Cardiac fibroblast (primary cell): Measurements from ENCODE around the gene ESCO1.
A peak's percentile ranks its signal among the peaks of the same experiment; 100 is the strongest.
"Not testable (repeated sequence)": the region's sequence is repeated elsewhere in the genome, so short reads cannot be mapped to it uniquely, and the experiment has no call there.

ENCODE experiments used
- DNase-seq, 2 donors: peaks; one replicate each; pipeline versions ENCODE4 v3.0.0 to v3.0.0-alpha.2; 2010; ENCODE audit warnings: low read depth in 2 of 2
- H3K4me3 ChIP-seq, 2 donors: replicated peaks in 1 of 2; 1 replicate in 1 of 2; 2 replicates in 1 of 2; pipeline ENCODE4 v1.5.1; 2011; ENCODE audit warnings: low read depth in 2 of 2, low read length in 2 of 2, mild to moderate bottlenecking in 2 of 2, moderate library complexity in 1 of 2
- TF ChIP-seq, protein P1 (sequence below): IDR thresholded peaks from one replicate; pipeline ENCODE4 v1.5.1; 2011; ENCODE audit warnings: low read depth, mild to moderate bottlenecking, low read length, inconsistent platforms

The ESCO1 gene

GRCh38 chr18:21600526-21601410, at the start of gene ESCO1:
Gene ESCO1 (minus strand): TSS chr18:21600704. CDS start chr18:21574843, 25,861 bp downstream.
- TF ChIP-seq, protein P1, sequence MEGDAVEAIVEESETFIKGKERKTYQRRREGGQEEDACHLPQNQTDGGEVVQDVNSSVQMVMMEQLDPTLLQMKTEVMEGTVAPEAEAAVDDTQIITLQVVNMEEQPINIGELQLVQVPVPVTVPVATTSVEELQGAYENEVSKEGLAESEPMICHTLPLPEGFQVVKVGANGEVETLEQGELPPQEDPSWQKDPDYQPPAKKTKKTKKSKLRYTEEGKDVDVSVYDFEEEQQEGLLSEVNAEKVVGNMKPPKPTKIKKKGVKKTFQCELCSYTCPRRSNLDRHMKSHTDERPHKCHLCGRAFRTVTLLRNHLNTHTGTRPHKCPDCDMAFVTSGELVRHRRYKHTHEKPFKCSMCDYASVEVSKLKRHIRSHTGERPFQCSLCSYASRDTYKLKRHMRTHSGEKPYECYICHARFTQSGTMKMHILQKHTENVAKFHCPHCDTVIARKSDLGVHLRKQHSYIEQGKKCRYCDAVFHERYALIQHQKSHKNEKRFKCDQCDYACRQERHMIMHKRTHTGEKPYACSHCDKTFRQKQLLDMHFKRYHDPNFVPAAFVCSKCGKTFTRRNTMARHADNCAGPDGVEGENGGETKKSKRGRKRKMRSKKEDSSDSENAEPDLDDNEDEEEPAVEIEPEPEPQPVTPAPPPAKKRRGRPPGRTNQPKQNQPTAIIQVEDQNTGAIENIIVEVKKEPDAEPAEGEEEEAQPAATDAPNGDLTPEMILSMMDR: peak; percentile 68
- peak; percentile 99 for DNase-seq
- H3K4me3 ChIP-seq: peak within 1 kb of the TSS; percentile 98 to 100

- not testable (repeated sequence) for DNase-seq, H3K4me3 ChIP-seq
Observed at GRCh38 chr18:21640375-21640774, 39.9 kb upstream of the ESCO1 start.

- H3K4me3 ChIP-seq: no peak overlapping the region
- no peak for DNase-seq
- TF ChIP-seq, protein P1: no peak
Observed at GRCh38 chr18:21638822-21639221, 38.3 kb upstream of the ESCO1 start.

DNA sequence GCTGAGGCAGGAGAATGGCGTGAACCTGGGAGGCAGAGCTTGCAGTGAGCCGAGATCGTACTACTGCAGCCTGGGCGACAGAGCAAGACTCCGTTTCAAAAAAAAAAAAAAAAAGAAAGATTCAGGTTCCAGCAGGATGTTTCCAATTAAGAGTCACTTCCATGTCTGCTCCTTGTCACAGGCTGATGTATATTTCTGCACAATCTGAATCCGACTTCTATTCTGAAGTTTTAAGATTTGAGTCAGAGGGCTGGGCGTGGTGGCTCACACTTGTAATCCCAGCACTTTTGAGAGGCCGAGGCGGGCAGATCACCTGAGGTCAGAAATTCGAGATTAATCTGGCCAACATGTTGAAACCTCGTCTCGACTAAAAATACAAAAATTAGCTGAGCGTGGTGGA, 36.3 kb upstream of the ESCO1 start:
- H3K4me3 ChIP-seq: no peak overlapping the region
- no peak for DNase-seq
- TF ChIP-seq, protein P1: no peak

DNA sequence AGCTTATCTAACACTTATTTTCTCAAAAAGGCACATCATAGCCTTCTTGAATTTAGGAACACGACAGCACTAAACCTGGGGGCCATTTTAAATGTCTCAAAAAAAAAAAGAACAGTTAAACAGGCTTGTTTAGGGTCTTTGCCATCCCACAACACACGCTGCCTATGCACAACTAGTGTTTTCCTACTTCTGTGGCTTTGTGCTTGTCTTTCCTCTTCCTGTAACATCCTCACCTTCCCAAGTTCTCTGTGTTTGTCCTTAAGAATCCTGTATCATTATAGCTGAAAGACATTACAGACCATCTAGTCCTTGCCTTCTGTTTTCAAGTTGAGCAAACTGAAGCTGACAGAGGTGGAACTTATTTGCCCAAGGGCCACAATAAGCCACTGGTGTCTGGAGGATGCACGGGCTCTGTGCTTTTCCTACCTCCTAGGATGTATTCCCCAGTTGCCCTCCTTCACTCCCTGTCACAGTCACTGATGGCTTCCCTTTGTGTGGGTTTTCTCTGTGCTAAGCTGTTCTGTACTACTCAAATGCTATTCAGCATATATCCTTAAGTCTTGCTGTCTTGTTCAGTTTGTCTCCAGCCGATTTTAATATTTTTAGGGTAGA, 34.2 kb upstream of the ESCO1 start:
- TF ChIP-seq, protein P1: no peak
- no peak overlapping the region for H3K4me3 ChIP-seq
- DNase-seq: no peak

DNA sequence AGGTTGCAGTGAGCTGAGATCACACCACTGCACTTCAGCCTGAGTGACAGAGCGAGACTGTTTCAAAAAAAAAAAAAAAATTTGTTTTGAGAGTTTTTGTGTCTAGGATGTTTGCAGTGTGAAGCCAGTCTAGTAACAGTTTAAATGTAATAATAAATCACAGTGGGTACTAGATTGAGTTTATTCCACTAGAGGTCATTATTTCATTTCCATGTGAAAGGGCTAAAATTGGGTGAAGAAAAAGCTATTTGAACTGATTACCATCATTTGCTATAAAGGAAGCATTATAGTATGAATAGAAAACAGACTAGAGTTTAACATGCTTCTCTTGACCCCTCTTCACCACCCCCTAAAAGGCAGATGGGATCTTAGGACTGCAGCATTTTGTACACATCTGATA, 31.9 kb upstream of the ESCO1 start:
- peak; percentile 14 to 39 for DNase-seq
- TF ChIP-seq, protein P1: no peak
- H3K4me3 ChIP-seq: no peak overlapping the region

DNA sequence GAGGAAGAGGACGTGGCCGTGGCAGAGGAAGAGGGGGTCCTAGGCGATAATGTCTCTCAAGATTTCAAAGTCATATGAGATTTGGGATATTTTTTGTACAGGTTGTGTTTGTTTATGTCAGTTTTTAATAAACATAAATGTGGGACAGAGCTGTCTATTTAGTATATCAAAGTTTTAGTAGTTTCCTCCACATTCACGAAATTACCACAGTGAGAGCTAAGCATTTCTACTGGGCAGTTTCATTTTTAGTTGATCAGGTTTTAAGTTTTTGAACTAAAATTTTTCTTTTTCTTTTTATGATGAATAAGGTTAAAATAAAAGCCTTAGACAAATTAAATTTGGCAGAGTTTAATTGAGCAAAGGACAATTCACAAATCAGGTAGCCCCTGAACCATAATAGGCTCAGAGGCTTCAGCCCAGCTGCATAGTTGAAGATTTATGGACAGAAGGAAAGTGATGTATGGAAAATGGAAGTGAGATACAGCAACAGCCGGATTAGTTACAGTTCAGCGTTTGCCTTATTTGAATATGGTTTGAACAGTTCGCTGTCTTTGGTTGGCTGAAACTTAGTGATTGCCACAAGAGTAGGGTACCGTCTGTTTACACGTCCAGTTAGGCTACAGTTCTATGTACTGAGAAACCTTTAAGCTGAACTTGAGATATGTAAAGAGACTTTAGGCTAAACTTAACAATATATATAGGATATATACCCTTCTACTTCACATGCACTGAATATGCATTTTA, 28.8 kb upstream of the ESCO1 start:
- no peak for DNase-seq
- TF ChIP-seq, protein P1: no peak
- H3K4me3 ChIP-seq: no peak overlapping the region

- H3K4me3 ChIP-seq, DNase-seq: not testable (repeated sequence)
Observed at GRCh38 chr18:21621640-21622039, 21.1 kb upstream of the ESCO1 start.
